Measurements from ENCODE around the gene KAZN.

KAZN gene

GRCh38 chr1:15007368-15007767 lies 408.9 kb downstream of the KAZN start:
- DNase-seq (ENCODE audit: low read depth in 2 of 2): no peak

- no peak for DNase-seq (ENCODE audit: low read depth in 2 of 2)
These were observed 409.4 kb downstream of the KAZN start for GRCh38 chr1:15007842-15008241.

- no peak for DNase-seq (ENCODE audit: low read depth in 2 of 2)
These were observed 410.6 kb downstream of the KAZN start for GRCh38 chr1:15008783-15009729.

GRCh38 chr1:15011160-15011559 lies 412.7 kb downstream of the KAZN start:
- DNase-seq (ENCODE audit: low read depth in 2 of 2): no peak

- DNase-seq (ENCODE audit: low read depth in 2 of 2): no peak
These were observed 413.2 kb downstream of the KAZN start for GRCh38 chr1:15011661-15012060.

GRCh38 chr1:15012822-15013221 lies 414.3 kb downstream of the KAZN start:
- no peak for DNase-seq (ENCODE audit: low read depth in 2 of 2)

GRCh38 chr1:15013767-15014166 lies 415.3 kb downstream of the KAZN start:
- no peak for DNase-seq (ENCODE audit: low read depth in 2 of 2)

- no peak for DNase-seq (ENCODE audit: low read depth in 2 of 2)
These were observed 416.0 kb downstream of the KAZN start for GRCh38 chr1:15014516-15014915.

- no peak for DNase-seq (ENCODE audit: low read depth in 2 of 2)
These were observed 417.5 kb downstream of the KAZN start for GRCh38 chr1:15016001-15016400.

GRCh38 chr1:15016526-15016925 lies 418.0 kb downstream of the KAZN start:
- no peak for DNase-seq (ENCODE audit: low read depth in 2 of 2)

GRCh38 chr1:15017120-15017519 lies 418.6 kb downstream of the KAZN start:
- no peak for DNase-seq (ENCODE audit: low read depth in 2 of 2)

- DNase-seq (ENCODE audit: low read depth in 2 of 2): no peak
These were observed 420.3 kb downstream of the KAZN start for GRCh38 chr1:15018767-15019166.

GRCh38 chr1:15020943-15021745 lies 422.7 kb downstream of the KAZN start:
- DNase-seq (ENCODE audit: low read depth in 2 of 2): no peak

- DNase-seq (ENCODE audit: low read depth in 2 of 2): no peak
These were observed 423.6 kb downstream of the KAZN start for GRCh38 chr1:15022048-15022447.

- no peak for DNase-seq (ENCODE audit: low read depth in 2 of 2)
These were observed 424.7 kb downstream of the KAZN start for GRCh38 chr1:15023205-15023604.

GRCh38 chr1:15023976-15024375 lies 425.5 kb downstream of the KAZN start:
- no peak for DNase-seq (ENCODE audit: low read depth in 2 of 2)

GRCh38 chr1:15026117-15026489 lies 427.6 kb downstream of the KAZN start:
- no peak for DNase-seq (ENCODE audit: low read depth in 2 of 2)

- DNase-seq (ENCODE audit: low read depth in 2 of 2): peak; percentile 28 to 43
These were observed 429.1 kb downstream of the KAZN start for GRCh38 chr1:15027515-15027986.

- no peak for DNase-seq (ENCODE audit: low read depth in 2 of 2)
These were observed 429.6 kb downstream of the KAZN start for GRCh38 chr1:15028102-15028501.

- DNase-seq (ENCODE audit: low read depth in 2 of 2): no peak
These were observed 430.1 kb downstream of the KAZN start for GRCh38 chr1:15028616-15029015.

GRCh38 chr1:15029036-15029435 lies 430.6 kb downstream of the KAZN start:
- DNase-seq (ENCODE audit: low read depth in 2 of 2): no peak

GRCh38 chr1:15029786-15030185 lies 431.3 kb downstream of the KAZN start:
- DNase-seq (ENCODE audit: low read depth in 2 of 2): no peak

Data from stimulated activated CD8-positive, alpha-beta memory T cell treated with anti-CD3 and anti-CD28 coated beads, Interleukin-2, amount 100 ng/mL, for 48 hours (primary cell).